WERI-Rb-1 (cell line): Measurements from ENCODE around the gene KRTDAP.

Experiments
- DNase-seq: peaks from one replicate; pipeline ENCODE4 v3.0.0-alpha.2; 2020
- H3K27ac ChIP-seq: fragments of 250-450 bp; sonication (Bioruptor Pico); 2 replicates; pipeline ENCODE4 v1.5.1; 2020; ENCODE audit warnings: mild to moderate bottlenecking, moderate library complexity
- H3K27me3 ChIP-seq: fragments of 250-450 bp; sonication (Bioruptor Pico); 2 replicates; pipeline ENCODE4 v1.5.1; 2021; ENCODE audit warnings: mild to moderate bottlenecking, low read depth, moderate library complexity; ENCODE audit not compliant: insufficient read depth, severe bottlenecking
- H3K36me3 ChIP-seq: fragments of 250-450 bp; sonication (Bioruptor Pico); 2 replicates; pipeline ENCODE4 v1.5.1; 2020; ENCODE audit warnings: mild to moderate bottlenecking, moderate library complexity
- H3K4me3 ChIP-seq: 2 replicates; pipeline ENCODE4 v1.5.1; 2011; ENCODE audit warnings: low read depth, mild to moderate bottlenecking, control low read depth, low read length
- H3K9me3 ChIP-seq: fragments of 250-450 bp; sonication (Bioruptor Pico); 2 replicates; pipeline ENCODE4 v1.5.1; 2021; ENCODE audit warnings: mild to moderate bottlenecking, moderate library complexity; ENCODE audit not compliant: severe bottlenecking
- TF ChIP-seq, protein P1 (sequence below): IDR thresholded peaks from 2 replicates; pipeline ENCODE4 v1.5.1; 2011; ENCODE audit warnings: low read depth, mild to moderate bottlenecking, control low read depth, inconsistent platforms, low read length

KRTDAP gene

DNA sequence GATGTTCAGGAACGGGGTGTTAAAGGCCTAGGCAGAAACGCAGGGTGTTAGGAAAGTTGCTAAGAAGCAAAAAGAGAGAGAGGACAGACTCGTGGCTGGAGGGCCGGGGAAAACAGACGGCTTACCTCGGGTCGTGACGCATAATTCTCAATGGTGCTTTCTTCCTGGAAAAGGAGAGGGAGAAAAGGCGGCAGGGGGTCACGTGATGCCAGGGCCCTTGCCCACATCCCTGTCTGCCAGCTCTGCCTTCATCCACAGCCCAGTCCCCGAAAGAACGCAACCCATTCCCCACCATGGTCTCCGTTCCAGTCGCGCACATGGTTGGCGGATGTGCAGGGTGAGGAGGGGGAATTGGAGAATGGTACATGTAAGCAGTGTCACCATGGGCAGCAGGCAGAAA is 1.6 kb downstream of the KRTDAP start:
- H3K27me3 ChIP-seq: no peaks in the 10 kb centered on the region
- no peaks in the 10 kb centered on the region for H3K9me3 ChIP-seq
- no peaks in the 10 kb centered on the region for H3K36me3 ChIP-seq
- H3K4me3 ChIP-seq: no peak overlapping the region
- no peak overlapping the region for H3K27ac ChIP-seq
- DNase-seq: no peak
- TF ChIP-seq, protein P1, sequence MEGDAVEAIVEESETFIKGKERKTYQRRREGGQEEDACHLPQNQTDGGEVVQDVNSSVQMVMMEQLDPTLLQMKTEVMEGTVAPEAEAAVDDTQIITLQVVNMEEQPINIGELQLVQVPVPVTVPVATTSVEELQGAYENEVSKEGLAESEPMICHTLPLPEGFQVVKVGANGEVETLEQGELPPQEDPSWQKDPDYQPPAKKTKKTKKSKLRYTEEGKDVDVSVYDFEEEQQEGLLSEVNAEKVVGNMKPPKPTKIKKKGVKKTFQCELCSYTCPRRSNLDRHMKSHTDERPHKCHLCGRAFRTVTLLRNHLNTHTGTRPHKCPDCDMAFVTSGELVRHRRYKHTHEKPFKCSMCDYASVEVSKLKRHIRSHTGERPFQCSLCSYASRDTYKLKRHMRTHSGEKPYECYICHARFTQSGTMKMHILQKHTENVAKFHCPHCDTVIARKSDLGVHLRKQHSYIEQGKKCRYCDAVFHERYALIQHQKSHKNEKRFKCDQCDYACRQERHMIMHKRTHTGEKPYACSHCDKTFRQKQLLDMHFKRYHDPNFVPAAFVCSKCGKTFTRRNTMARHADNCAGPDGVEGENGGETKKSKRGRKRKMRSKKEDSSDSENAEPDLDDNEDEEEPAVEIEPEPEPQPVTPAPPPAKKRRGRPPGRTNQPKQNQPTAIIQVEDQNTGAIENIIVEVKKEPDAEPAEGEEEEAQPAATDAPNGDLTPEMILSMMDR: no peak

DNA sequence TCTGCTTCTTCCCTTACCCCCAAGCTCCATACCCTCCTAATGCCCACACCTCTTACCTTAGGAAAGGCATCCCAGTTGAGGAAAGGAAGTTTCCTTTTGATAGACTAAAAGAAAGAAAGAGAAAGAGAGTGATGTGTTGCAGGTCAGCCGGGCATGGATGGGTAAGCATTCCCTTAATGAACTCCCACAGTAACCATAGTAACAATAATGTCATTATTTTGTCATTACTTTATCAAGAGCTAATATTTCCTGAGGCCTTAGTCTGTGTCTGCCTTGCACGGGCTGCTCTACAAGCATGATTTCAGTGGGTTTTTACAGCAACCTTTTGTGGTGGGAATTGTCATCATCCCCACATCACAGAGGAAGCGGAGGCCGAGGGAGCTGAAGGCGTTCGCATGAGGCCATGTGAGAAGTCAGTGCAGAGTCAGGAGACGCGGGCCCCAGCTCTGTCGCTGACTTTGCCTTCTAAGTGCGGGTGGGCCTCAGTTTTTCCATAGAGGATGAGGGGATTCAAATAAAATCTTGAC is 2.5 kb downstream of the KRTDAP start:
- no peaks in the 10 kb centered on the region for H3K27me3 ChIP-seq
- H3K36me3 ChIP-seq: no peaks in the 10 kb centered on the region
- TF ChIP-seq, protein P1: no peak
- no peak for DNase-seq
- no peak overlapping the region for H3K4me3 ChIP-seq
- no peaks in the 10 kb centered on the region for H3K9me3 ChIP-seq
- H3K27ac ChIP-seq: no peak overlapping the region

DNA sequence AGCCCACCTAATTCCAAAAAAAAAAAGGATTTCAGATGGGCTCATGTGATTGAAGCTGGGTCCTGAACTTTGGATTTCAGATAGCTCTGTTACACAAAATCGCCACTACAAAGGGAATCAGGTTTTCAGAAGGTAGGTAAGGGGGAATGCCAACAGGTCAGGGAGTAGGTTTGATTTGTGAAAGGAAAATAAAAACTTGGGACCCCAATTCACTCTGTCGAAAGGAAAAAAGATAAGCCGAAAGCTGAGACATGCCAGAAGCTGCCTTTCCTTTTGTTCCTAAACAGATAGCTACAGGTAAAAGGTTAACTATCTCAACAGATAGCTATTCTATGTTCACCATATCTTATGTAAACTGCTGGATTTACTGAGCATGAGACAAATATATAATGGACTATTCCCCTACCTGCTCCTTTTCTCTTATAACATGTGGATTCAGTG is 4.0 kb downstream of the KRTDAP start:
- TF ChIP-seq, protein P1: no peak
- no peak overlapping the region for H3K4me3 ChIP-seq
- H3K27ac ChIP-seq: no peak overlapping the region
- H3K9me3 ChIP-seq: no peaks in the 10 kb centered on the region
- H3K36me3 ChIP-seq: no peaks in the 10 kb centered on the region
- H3K27me3 ChIP-seq: no peaks in the 10 kb centered on the region
- no peak for DNase-seq

DNA sequence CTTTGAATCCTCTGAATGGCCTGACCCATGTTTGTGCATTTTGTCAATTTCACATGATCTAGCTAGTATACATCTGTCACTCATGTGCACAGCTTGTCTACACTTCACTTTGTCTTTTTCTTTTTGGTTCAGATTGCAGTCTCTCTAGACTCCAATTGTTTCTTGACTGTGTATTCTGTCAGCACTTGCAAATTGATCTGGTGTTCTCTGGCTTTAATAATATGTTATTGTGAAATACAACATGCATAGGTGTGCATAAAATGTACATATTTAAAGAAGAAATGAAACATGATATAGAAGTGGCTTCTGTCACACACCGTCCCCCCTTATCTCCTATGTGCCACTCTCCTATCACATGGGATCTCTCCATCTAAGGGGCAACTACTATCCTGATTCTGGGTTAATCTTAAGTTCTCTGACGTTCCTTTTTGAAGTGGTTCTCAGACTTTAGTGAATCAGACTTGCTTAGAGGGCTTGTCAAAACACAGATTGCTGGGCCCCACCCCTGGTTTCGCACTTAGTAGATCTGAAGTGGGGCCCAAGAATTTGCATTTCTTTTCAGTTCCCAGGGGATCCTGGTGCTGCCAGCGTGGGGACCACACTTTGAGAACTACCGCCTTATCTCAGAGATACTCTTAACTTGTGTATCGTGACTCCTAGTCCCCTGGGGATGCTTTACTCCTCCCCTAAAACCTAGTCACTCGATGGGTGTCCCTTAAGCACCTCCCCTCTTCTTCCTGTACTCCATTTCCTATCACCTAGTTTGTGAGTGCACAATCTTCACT is 5.8 kb downstream of the KRTDAP start:
- H3K36me3 ChIP-seq: no peaks in the 10 kb centered on the region
- H3K27me3 ChIP-seq: no peaks in the 10 kb centered on the region
- no peak overlapping the region for H3K27ac ChIP-seq
- TF ChIP-seq, protein P1: no peak
- no peak for DNase-seq
- no peaks in the 10 kb centered on the region for H3K9me3 ChIP-seq
- no peak overlapping the region for H3K4me3 ChIP-seq

DNA sequence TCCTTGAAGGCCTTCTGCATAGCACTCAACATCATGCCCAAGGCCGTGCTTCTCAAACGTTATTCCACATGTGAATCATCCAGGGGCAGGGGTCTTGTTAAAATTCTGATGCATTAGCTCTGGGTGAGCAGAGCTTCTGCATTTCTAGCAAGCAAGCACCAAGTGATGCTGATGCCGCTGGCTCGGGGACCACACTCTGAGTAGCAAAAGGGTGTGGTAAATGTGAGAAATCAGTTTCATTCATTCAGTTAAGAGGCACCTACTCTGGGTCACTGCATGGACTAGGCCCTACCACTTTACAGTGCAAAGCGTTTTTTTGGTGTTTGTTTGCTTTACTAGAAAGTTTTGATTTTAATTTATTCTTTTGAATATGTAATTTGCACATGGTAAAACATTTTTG is 7.2 kb downstream of the KRTDAP start:
- no peaks in the 10 kb centered on the region for H3K27me3 ChIP-seq
- H3K36me3 ChIP-seq: no peaks in the 10 kb centered on the region
- no peak for DNase-seq
- no peak overlapping the region for H3K27ac ChIP-seq
- no peaks in the 10 kb centered on the region for H3K9me3 ChIP-seq
- H3K4me3 ChIP-seq: no peak overlapping the region
- TF ChIP-seq, protein P1: no peak
